ENCODE results near the gene CCDC57.

DNA sequence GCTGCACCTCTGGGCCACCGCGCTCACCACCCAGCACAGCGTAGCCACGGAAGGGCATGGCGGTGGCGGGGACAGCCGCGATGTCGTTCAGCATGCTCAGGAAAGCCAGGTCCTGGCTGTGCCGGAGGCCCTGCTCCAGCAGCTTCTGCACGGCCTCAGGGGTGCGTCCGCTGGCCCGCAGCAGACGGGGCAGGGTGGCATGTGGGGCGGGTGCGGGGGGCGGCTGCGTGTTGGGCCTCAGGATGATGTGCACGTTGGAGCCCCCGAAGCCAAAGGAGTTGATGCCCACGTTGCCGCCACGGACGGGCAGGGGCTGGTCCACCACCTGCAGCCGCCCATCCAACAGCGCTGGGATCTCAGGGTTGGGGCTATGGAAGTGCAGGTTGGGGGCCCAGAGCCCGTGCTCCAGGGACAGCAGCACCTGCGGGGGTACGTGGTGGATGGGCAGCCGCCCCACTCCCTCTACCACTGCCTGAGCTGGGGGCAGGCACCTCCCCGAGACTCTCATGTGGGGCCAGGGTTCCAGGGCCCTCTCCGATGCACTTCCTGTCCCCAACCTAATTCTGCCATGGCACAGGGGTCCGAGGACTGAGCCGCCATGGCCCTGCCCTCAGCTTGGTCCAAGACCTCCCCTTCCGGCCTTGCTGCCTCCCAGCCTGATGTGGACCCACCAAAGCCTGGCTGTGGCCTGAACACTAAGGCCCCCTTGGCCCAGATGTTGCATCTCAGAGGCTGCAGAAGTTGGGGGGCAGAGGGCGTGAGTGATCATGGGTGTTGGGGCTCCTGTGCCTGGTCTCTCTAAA is 121.2 kb downstream of the CCDC57 start:
- TF ChIP-seq, protein P1, sequence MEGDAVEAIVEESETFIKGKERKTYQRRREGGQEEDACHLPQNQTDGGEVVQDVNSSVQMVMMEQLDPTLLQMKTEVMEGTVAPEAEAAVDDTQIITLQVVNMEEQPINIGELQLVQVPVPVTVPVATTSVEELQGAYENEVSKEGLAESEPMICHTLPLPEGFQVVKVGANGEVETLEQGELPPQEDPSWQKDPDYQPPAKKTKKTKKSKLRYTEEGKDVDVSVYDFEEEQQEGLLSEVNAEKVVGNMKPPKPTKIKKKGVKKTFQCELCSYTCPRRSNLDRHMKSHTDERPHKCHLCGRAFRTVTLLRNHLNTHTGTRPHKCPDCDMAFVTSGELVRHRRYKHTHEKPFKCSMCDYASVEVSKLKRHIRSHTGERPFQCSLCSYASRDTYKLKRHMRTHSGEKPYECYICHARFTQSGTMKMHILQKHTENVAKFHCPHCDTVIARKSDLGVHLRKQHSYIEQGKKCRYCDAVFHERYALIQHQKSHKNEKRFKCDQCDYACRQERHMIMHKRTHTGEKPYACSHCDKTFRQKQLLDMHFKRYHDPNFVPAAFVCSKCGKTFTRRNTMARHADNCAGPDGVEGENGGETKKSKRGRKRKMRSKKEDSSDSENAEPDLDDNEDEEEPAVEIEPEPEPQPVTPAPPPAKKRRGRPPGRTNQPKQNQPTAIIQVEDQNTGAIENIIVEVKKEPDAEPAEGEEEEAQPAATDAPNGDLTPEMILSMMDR (IDR thresholded peaks at IDR 0.05): no peak
- TF ChIP-seq POLR2A (IDR thresholded peaks at IDR 0.05): no peak

Measured in esophagus squamous epithelium (tissue), 4 donors.